ENCODE measurements around the gene BCR. TPM values are rescaled to one million over a fixed set of nuclear protein-coding genes. Genes with fewer than 3 reads are reported as not detected.
"Not testable (repeated sequence)": the region's sequence is repeated elsewhere in the genome, so short reads cannot be mapped to it uniquely, and the experiment has no call there.

The BCR gene
- polyA plus RNA-seq, 1 donor (not counting 4 experiments of a cell fraction or from before 2014, with no cell fraction given): 25.8 TPM

GRCh38 chr22:23323960-23324688 lies 143.8 kb downstream of the BCR start:
- H3K9me1 ChIP-seq (ENCODE audit: control insufficient read depth, extremely low read depth, insufficient read depth, low read length); H3K9ac ChIP-seq (ENCODE audit: control insufficient read depth, extremely low read depth, insufficient read depth, low read length); FAIRE-seq; H3K4me1 ChIP-seq (ENCODE audit: control insufficient read depth, extremely low read depth, insufficient read depth, low read length); H3K9me3 ChIP-seq (ENCODE audit: control insufficient read depth, low read depth, low read length); DNase-seq (ENCODE audit: low read depth, low spot score); H3K27ac ChIP-seq (ENCODE audit: control insufficient read depth, insufficient read depth, low read length); H2AFZ ChIP-seq (ENCODE audit: control insufficient read depth, low read length); H4K20me1 ChIP-seq (ENCODE audit: control insufficient read depth, extremely low read depth, insufficient read depth, low read length); dilution Hi-C loops (cut with MboI; ENCODE audit: extremely low pct_ligation_motif_present, low sequenced_read_pairs); H3K36me3 ChIP-seq (ENCODE audit: control insufficient read depth in 2 of 2, extremely low read depth in 1 of 2, insufficient read depth in 2 of 2, low read length in 2 of 2); H3K4me2 ChIP-seq (ENCODE audit: control insufficient read depth, extremely low read depth, insufficient read depth, low read depth, low read length); H3K4me3 ChIP-seq (ENCODE audit: control insufficient read depth in 2 of 3, extremely low read depth in 1 of 3, insufficient read depth in 2 of 3, low read depth in 1 of 3, low read length in 3 of 3); H3K27me3 ChIP-seq (ENCODE audit: control insufficient read depth, extremely low read depth, insufficient read depth, low read length); H3K79me2 ChIP-seq (ENCODE audit: control insufficient read depth, insufficient read depth, low read length): not testable (repeated sequence)

- no peaks in the 10 kb centered on the region for H3K36me3 ChIP-seq (ENCODE audit: control insufficient read depth in 2 of 2, extremely low read depth in 1 of 2, insufficient read depth in 2 of 2, low read length in 2 of 2)
- H3K79me2 ChIP-seq (ENCODE audit: control insufficient read depth, insufficient read depth, low read length): no peaks in the 10 kb centered on the region
- no peak overlapping the region for H3K4me2 ChIP-seq (ENCODE audit: control insufficient read depth, extremely low read depth, insufficient read depth, low read depth, low read length)
- no peaks in the 10 kb centered on the region for H3K27me3 ChIP-seq (ENCODE audit: control insufficient read depth, extremely low read depth, insufficient read depth, low read length)
- FAIRE-seq (no peak), DNase-seq (ENCODE audit: low read depth, low spot score) (no peak)
- H3K9me1 ChIP-seq (ENCODE audit: control insufficient read depth, extremely low read depth, insufficient read depth, low read length): no peaks in the 10 kb centered on the region
- no peaks in the 10 kb centered on the region for H4K20me1 ChIP-seq (ENCODE audit: control insufficient read depth, extremely low read depth, insufficient read depth, low read length)
- TF ChIP-seq EZH2 (IDR thresholded peaks at IDR 0.05; ENCODE audit: low read length) (no peak), CTCF (optimal IDR thresholded peaks at IDR 0.05 in 1 of 3, IDR thresholded peaks at IDR 0.05 in 1 of 3, conservative IDR thresholded peaks at IDR 0.05 in 1 of 3; ENCODE audit: extremely low read depth in 1 of 3, insufficient read depth in 2 of 3, low read length in 3 of 3) (no peak)
- no peak overlapping the region for H3K27ac ChIP-seq (ENCODE audit: control insufficient read depth, insufficient read depth, low read length)
- H3K9ac ChIP-seq (ENCODE audit: control insufficient read depth, extremely low read depth, insufficient read depth, low read length): no peak overlapping the region
- no peaks in the 10 kb centered on the region for H3K9me3 ChIP-seq (ENCODE audit: control insufficient read depth, low read depth, low read length)
- H3K4me1 ChIP-seq (ENCODE audit: control insufficient read depth, extremely low read depth, insufficient read depth, low read length): no peaks in the 10 kb centered on the region
- H2AFZ ChIP-seq (ENCODE audit: control insufficient read depth, low read length): no peak overlapping the region
- dilution Hi-C loops (cut with MboI; ENCODE audit: extremely low pct_ligation_motif_present, low sequenced_read_pairs): no loop called here
- no peak overlapping the region for H3K4me3 ChIP-seq (ENCODE audit: control insufficient read depth in 2 of 3, extremely low read depth in 1 of 3, insufficient read depth in 2 of 3, low read depth in 1 of 3, low read length in 3 of 3)
Measured at GRCh38 chr22:23325183-23325582, 144.9 kb downstream of the BCR start.

- H3K4me2 ChIP-seq (ENCODE audit: control insufficient read depth, extremely low read depth, insufficient read depth, low read depth, low read length); H4K20me1 ChIP-seq (ENCODE audit: control insufficient read depth, extremely low read depth, insufficient read depth, low read length); H3K27me3 ChIP-seq (ENCODE audit: control insufficient read depth, extremely low read depth, insufficient read depth, low read length); H3K9me1 ChIP-seq (ENCODE audit: control insufficient read depth, extremely low read depth, insufficient read depth, low read length); H3K4me3 ChIP-seq (ENCODE audit: control insufficient read depth in 2 of 3, extremely low read depth in 1 of 3, insufficient read depth in 2 of 3, low read depth in 1 of 3, low read length in 3 of 3); H3K9ac ChIP-seq (ENCODE audit: control insufficient read depth, extremely low read depth, insufficient read depth, low read length); dilution Hi-C loops (cut with MboI; ENCODE audit: extremely low pct_ligation_motif_present, low sequenced_read_pairs); H3K9me3 ChIP-seq (ENCODE audit: control insufficient read depth, low read depth, low read length); DNase-seq (ENCODE audit: low read depth, low spot score); H2AFZ ChIP-seq (ENCODE audit: control insufficient read depth, low read length); H3K79me2 ChIP-seq (ENCODE audit: control insufficient read depth, insufficient read depth, low read length); H3K36me3 ChIP-seq (ENCODE audit: control insufficient read depth in 2 of 2, extremely low read depth in 1 of 2, insufficient read depth in 2 of 2, low read length in 2 of 2); H3K27ac ChIP-seq (ENCODE audit: control insufficient read depth, insufficient read depth, low read length); FAIRE-seq; H3K4me1 ChIP-seq (ENCODE audit: control insufficient read depth, extremely low read depth, insufficient read depth, low read length): not testable (repeated sequence)
Measured at GRCh38 chr22:23333822-23334221, 153.5 kb downstream of the BCR start.

GRCh38 chr22:23337672-23338071 lies 157.4 kb downstream of the BCR start:
- H3K36me3 ChIP-seq (ENCODE audit: control insufficient read depth in 2 of 2, extremely low read depth in 1 of 2, insufficient read depth in 2 of 2, low read length in 2 of 2); H3K4me2 ChIP-seq (ENCODE audit: control insufficient read depth, extremely low read depth, insufficient read depth, low read depth, low read length); H2AFZ ChIP-seq (ENCODE audit: control insufficient read depth, low read length); H3K4me3 ChIP-seq (ENCODE audit: control insufficient read depth in 2 of 3, extremely low read depth in 1 of 3, insufficient read depth in 2 of 3, low read depth in 1 of 3, low read length in 3 of 3); H3K9me1 ChIP-seq (ENCODE audit: control insufficient read depth, extremely low read depth, insufficient read depth, low read length); dilution Hi-C loops (cut with MboI; ENCODE audit: extremely low pct_ligation_motif_present, low sequenced_read_pairs); H3K27me3 ChIP-seq (ENCODE audit: control insufficient read depth, extremely low read depth, insufficient read depth, low read length); H3K79me2 ChIP-seq (ENCODE audit: control insufficient read depth, insufficient read depth, low read length); H3K4me1 ChIP-seq (ENCODE audit: control insufficient read depth, extremely low read depth, insufficient read depth, low read length); H3K9me3 ChIP-seq (ENCODE audit: control insufficient read depth, low read depth, low read length); H3K27ac ChIP-seq (ENCODE audit: control insufficient read depth, insufficient read depth, low read length); FAIRE-seq; H3K9ac ChIP-seq (ENCODE audit: control insufficient read depth, extremely low read depth, insufficient read depth, low read length); H4K20me1 ChIP-seq (ENCODE audit: control insufficient read depth, extremely low read depth, insufficient read depth, low read length); DNase-seq (ENCODE audit: low read depth, low spot score): not testable (repeated sequence)
